GM21526 (cell line): ENCODE data around the gene RAB15.

Experiments
- ATAC-seq: cut with Tn5 transposase; IDR thresholded peaks from one replicate; pipeline ENCODE4 v1.9.1; 2021; ENCODE audit warnings: moderate library complexity; ENCODE audit not compliant: unreplicated experiment, low FRiP score

Gene RAB15

GRCh38 chr14:64939817-64940190 is 32.3 kb downstream of the RAB15 start:
- ATAC-seq, result no peak

GRCh38 chr14:64938972-64939816 is 32.9 kb downstream of the RAB15 start:
- no peak for ATAC-seq

GRCh38 chr14:64937821-64938193 is 34.3 kb downstream of the RAB15 start:
- ATAC-seq, result no peak

GRCh38 chr14:64937171-64937820 is 34.8 kb downstream of the RAB15 start:
- ATAC-seq, result no peak

- ATAC-seq, result no peak
Observed at GRCh38 chr14:64935508-64935907, 36.6 kb downstream of the RAB15 start.

- ATAC-seq, result no peak
Observed at GRCh38 chr14:64934338-64934929, 37.7 kb downstream of the RAB15 start.

- ATAC-seq, result no peak
Observed at GRCh38 chr14:64932231-64932630, 39.9 kb downstream of the RAB15 start.

GRCh38 chr14:64931123-64931522 is 41.0 kb downstream of the RAB15 start:
- no peak for ATAC-seq

GRCh38 chr14:64930085-64930843 is 41.9 kb downstream of the RAB15 start:
- ATAC-seq, result no peak

- ATAC-seq, result no peak
Observed at GRCh38 chr14:64929014-64929359, 43.1 kb downstream of the RAB15 start.

GRCh38 chr14:64928239-64929013 is 43.7 kb downstream of the RAB15 start:
- ATAC-seq, result peak; percentile 76

- ATAC-seq, result no peak
Observed at GRCh38 chr14:64927031-64927430, 45.1 kb downstream of the RAB15 start.

GRCh38 chr14:64926398-64926995 is 45.6 kb downstream of the RAB15 start:
- no peak for ATAC-seq

- no peak for ATAC-seq
Observed at GRCh38 chr14:64923015-64923414, 49.1 kb downstream of the RAB15 start.

- ATAC-seq, result no peak
Observed at GRCh38 chr14:64920465-64920864, 51.7 kb downstream of the RAB15 start.

- no peak for ATAC-seq
Observed at GRCh38 chr14:64919618-64920017, 52.5 kb downstream of the RAB15 start.

GRCh38 chr14:64919215-64919614 is 52.9 kb downstream of the RAB15 start:
- ATAC-seq, result no peak

- no peak for ATAC-seq
Observed at GRCh38 chr14:64918216-64918615, 53.9 kb downstream of the RAB15 start.

GRCh38 chr14:64915797-64916196 is 56.3 kb downstream of the RAB15 start:
- no peak for ATAC-seq

GRCh38 chr14:64915029-64915424 is 57.1 kb downstream of the RAB15 start:
- ATAC-seq, result no peak
